ENCODE results near the gene SERPINB11.

The SERPINB11 gene

DNA sequence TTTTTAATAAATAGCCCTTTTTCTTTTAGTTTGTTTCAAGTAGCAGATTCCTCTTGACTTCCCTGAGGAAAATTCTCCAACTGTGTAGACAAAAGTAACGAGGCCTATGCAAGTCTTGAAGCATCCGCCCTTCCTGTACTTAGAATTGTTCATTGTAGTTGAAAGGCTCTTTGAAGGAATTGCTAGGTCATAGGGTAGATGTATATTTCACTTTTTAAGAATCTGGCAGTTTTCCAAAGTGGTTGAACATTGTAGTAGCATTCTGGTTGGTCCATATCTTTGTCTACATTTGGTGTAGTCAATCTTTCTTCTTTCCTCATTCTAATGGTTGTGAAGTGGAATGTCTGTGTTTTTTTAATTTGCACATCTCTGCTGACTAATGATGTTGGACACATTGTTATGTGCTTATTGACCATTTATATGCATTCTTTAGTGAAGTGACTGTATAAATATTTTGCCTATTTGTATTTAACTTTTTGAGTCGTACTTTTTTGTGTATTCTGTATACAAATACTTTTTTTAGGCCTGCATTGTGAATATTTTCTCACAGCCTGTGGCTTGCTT, 5.6 kb upstream of the SERPINB11 start:
- no peaks in the 10 kb centered on the region for H3F3A ChIP-seq (ENCODE audit: control insufficient read depth, insufficient read depth)
- H3K9me3 ChIP-seq (ENCODE audit: control insufficient read depth, insufficient read depth, low read length) = no peaks in the 10 kb centered on the region
- no peaks in the 10 kb centered on the region for H3K36me3 ChIP-seq (ENCODE audit: control insufficient read depth, low read length)
- H3K27me3 ChIP-seq (ENCODE audit: control insufficient read depth, low read length) = no peaks in the 10 kb centered on the region
- H3K79me2 ChIP-seq (ENCODE audit: control insufficient read depth, low read length) = no peaks in the 10 kb centered on the region
- no peaks in the 10 kb centered on the region for H3K4me1 ChIP-seq (ENCODE audit: control insufficient read depth, low read length)
- no peak overlapping the region for H3K4me3 ChIP-seq (ENCODE audit: low read length)
- no peak overlapping the region for H3K27ac ChIP-seq (ENCODE audit: low read depth, low read length)
- H4K20me1 ChIP-seq (ENCODE audit: control insufficient read depth, insufficient read depth, low read depth, low read length) = no peaks in the 10 kb centered on the region
- no peak for TF ChIP-seq EZH2phosphoT487 (IDR thresholded peaks at IDR 0.05; ENCODE audit: borderline replicate concordance, low read length)
- TF ChIP-seq, protein P1, sequence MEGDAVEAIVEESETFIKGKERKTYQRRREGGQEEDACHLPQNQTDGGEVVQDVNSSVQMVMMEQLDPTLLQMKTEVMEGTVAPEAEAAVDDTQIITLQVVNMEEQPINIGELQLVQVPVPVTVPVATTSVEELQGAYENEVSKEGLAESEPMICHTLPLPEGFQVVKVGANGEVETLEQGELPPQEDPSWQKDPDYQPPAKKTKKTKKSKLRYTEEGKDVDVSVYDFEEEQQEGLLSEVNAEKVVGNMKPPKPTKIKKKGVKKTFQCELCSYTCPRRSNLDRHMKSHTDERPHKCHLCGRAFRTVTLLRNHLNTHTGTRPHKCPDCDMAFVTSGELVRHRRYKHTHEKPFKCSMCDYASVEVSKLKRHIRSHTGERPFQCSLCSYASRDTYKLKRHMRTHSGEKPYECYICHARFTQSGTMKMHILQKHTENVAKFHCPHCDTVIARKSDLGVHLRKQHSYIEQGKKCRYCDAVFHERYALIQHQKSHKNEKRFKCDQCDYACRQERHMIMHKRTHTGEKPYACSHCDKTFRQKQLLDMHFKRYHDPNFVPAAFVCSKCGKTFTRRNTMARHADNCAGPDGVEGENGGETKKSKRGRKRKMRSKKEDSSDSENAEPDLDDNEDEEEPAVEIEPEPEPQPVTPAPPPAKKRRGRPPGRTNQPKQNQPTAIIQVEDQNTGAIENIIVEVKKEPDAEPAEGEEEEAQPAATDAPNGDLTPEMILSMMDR (IDR thresholded peaks at IDR 0.05; ENCODE audit: low read depth, low read length, poor library complexity, severe bottlenecking) = no peak
- H3K4me2 ChIP-seq (ENCODE audit: low read length) = no peak overlapping the region
- no peaks in the 10 kb centered on the region for H3K9me2 ChIP-seq (replicated peaks; ENCODE audit: control insufficient read depth, low read length)

DNA sequence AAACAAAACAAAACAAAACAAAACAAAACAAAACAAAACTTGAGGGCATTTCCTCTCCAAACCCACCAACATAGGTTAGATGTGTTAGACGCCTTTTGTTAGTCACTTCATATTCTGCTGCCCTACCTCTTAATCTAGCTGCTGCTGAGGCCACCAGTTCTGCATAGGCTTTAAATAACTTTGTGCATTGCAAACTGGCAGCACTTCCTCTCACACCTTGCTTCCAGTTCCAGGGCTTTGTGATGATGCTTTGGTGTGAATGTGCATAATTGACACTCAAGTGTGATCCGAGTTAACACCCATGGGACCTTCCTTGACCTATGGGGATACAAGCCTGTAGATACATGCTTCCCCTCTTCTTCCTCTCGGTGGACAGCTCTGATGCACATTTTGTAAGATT, 2.3 kb upstream of the SERPINB11 start:
- Histone ChIP-seq H3K4me1 (ENCODE audit: control insufficient read depth, low read length) (no peaks in the 10 kb centered on the region), H3K4me2 (ENCODE audit: low read length) (no peak overlapping the region), H3K9me3 (ENCODE audit: control insufficient read depth, insufficient read depth, low read length) (no peaks in the 10 kb centered on the region), H3F3A (ENCODE audit: control insufficient read depth, insufficient read depth) (no peaks in the 10 kb centered on the region), H4K20me1 (ENCODE audit: control insufficient read depth, insufficient read depth, low read depth, low read length) (no peaks in the 10 kb centered on the region), H3K79me2 (ENCODE audit: control insufficient read depth, low read length) (no peaks in the 10 kb centered on the region), H3K4me3 (ENCODE audit: low read length) (no peak overlapping the region), H3K36me3 (ENCODE audit: control insufficient read depth, low read length) (no peaks in the 10 kb centered on the region), H3K27ac (ENCODE audit: low read depth, low read length) (no peak overlapping the region), H3K9me2 (replicated peaks; ENCODE audit: control insufficient read depth, low read length) (no peaks in the 10 kb centered on the region), H3K27me3 (ENCODE audit: control insufficient read depth, low read length) (no peaks in the 10 kb centered on the region)
- no peak for TF ChIP-seq EZH2phosphoT487 (IDR thresholded peaks at IDR 0.05; ENCODE audit: borderline replicate concordance, low read length)
- TF ChIP-seq, protein P1 (IDR thresholded peaks at IDR 0.05; ENCODE audit: low read depth, low read length, poor library complexity, severe bottlenecking) = no peak

DNA sequence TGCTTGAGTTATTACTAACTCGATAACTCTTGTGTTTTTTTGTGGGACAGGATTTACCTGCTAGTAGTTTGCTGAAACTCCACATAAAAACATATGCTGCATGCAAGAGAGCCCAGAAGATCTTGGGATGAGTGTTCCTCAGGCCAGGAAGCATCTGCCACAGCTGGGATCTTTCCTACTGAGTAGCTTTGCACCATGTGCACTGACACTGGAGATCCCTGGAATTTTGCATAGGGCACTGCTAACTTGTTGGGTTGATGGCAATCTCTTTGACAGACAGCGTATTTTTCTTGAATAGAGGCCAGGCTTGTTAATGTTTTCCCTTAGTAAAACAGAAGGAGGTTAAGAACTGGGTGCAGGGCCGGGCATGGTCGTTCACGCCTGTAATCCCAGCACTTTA, 808 bp upstream of the SERPINB11 start:
- H3K27me3 ChIP-seq (ENCODE audit: control insufficient read depth, low read length) = no peaks in the 10 kb centered on the region
- no peaks in the 10 kb centered on the region for H3K79me2 ChIP-seq (ENCODE audit: control insufficient read depth, low read length)
- TF ChIP-seq EZH2phosphoT487 (IDR thresholded peaks at IDR 0.05; ENCODE audit: borderline replicate concordance, low read length) = no peak
- TF ChIP-seq, protein P1 (IDR thresholded peaks at IDR 0.05; ENCODE audit: low read depth, low read length, poor library complexity, severe bottlenecking) = no peak
- no peaks in the 10 kb centered on the region for H3K9me2 ChIP-seq (replicated peaks; ENCODE audit: control insufficient read depth, low read length)
- no peaks in the 10 kb centered on the region for H3K9me3 ChIP-seq (ENCODE audit: control insufficient read depth, insufficient read depth, low read length)
- H4K20me1 ChIP-seq (ENCODE audit: control insufficient read depth, insufficient read depth, low read depth, low read length) = no peaks in the 10 kb centered on the region
- no peak overlapping the region for H3K27ac ChIP-seq (ENCODE audit: low read depth, low read length)
- H3K4me1 ChIP-seq (ENCODE audit: control insufficient read depth, low read length) = no peaks in the 10 kb centered on the region
- H3K4me3 ChIP-seq (ENCODE audit: low read length) = no peak overlapping the region
- no peaks in the 10 kb centered on the region for H3F3A ChIP-seq (ENCODE audit: control insufficient read depth, insufficient read depth)
- no peaks in the 10 kb centered on the region for H3K36me3 ChIP-seq (ENCODE audit: control insufficient read depth, low read length)
- H3K4me2 ChIP-seq (ENCODE audit: low read length) = no peak overlapping the region

Data from DOHH2 (cell line).